PC-3 (cell line): Measurements from ENCODE around the gene SDCBP2. TPM values are rescaled to one million over a fixed set of nuclear protein-coding genes. Genes with fewer than 3 reads are reported as not detected.

Source experiments
- ATAC-seq: fragments of 200-7000 bp; cut with Tn5 transposase; 2 replicates; pipeline ENCODE4 v1.9.1; 2020; ENCODE audit warnings: mild to moderate bottlenecking, moderate library complexity
- BruUV-seq: library from RNA; stranded (reverse); fragments of 400-500 nt; replicated peaks from 2 replicates; lab custom pipeline; 2021; lab: Mats Ljungman, UMichigan
- CTCF ChIA-PET: fragments of 300-600 bp; sonication (Branson Sonifier 250); formaldehyde crosslinking; loops from one replicate; lab custom pipeline; 2022; ENCODE audit warnings: antibody characterized with exemption; lab: Charles Lee
- POLR2A ChIA-PET: fragments of 300-600 bp; sonication (Branson Sonifier 250); formaldehyde crosslinking; loops from one replicate; lab custom pipeline; 2022; ENCODE audit warnings: antibody characterized with exemption; ENCODE audit not compliant: unreplicated experiment; lab: Charles Lee
- DNase-seq: peaks from one replicate; pipeline ENCODE4 v3.0.0-alpha.2; 2015
- H2AFZ ChIP-seq: fragments of 300-600 bp; sonication (generic); 2 replicates; pipeline ENCODE4 v1.6.0; 2016; ENCODE audit warnings: antibody characterized with exemption, low read length
- H3F3A ChIP-seq: fragments of 300-600 bp; sonication (generic); one replicate; pipeline ENCODE4 v1.6.0; 2017; ENCODE audit warnings: antibody characterized with exemption, low read length, control low read depth, mild to moderate bottlenecking; ENCODE audit not compliant: unreplicated experiment
- H3K27ac ChIP-seq: fragments of 300-600 bp; sonication (generic); 2 replicates; pipeline ENCODE4 v1.5.1; 2016; ENCODE audit warnings: mild to moderate bottlenecking, low read length
- H3K27me3 ChIP-seq: fragments of 300-600 bp; sonication (generic); 2 replicates; pipeline ENCODE4 v1.6.1; 2016; ENCODE audit warnings: low read length, mixed read lengths
- H3K36me3 ChIP-seq: fragments of 300-600 bp; sonication (generic); 2 replicates; pipeline ENCODE4 v1.6.1; 2016; ENCODE audit warnings: low read depth, mixed run types, low read length, mixed read lengths
- H3K4me1 ChIP-seq: fragments of 300-600 bp; sonication (generic); 2 replicates; pipeline ENCODE4 v1.5.1; 2016; ENCODE audit warnings: low read length; ENCODE audit not compliant: insufficient read depth
- H3K4me2 ChIP-seq: fragments of 300-600 bp; sonication (generic); 2 replicates; pipeline ENCODE4 v1.6.0; 2016; ENCODE audit warnings: low read length
- H3K4me3 ChIP-seq: fragments of 300-600 bp; sonication (generic); 2 replicates; pipeline ENCODE4 v1.5.1; 2016; ENCODE audit warnings: mild to moderate bottlenecking, low read length, mixed read lengths
- H3K79me2 ChIP-seq: fragments of 300-600 bp; sonication (generic); 2 replicates; pipeline ENCODE4 v1.6.1; 2017; ENCODE audit warnings: low read length, mixed read lengths
- H3K9ac ChIP-seq: fragments of 300-600 bp; sonication (generic); 2 replicates; pipeline ENCODE4 v1.6.0; 2016; ENCODE audit warnings: mild to moderate bottlenecking, low read length
- H3K9me2 ChIP-seq: fragments of 300-600 bp; sonication (generic); replicated peaks from 2 replicates; pipeline ENCODE4 v1.6.1; 2016; ENCODE audit warnings: mixed run types, low read length, mixed read lengths
- H3K9me3 ChIP-seq: fragments of 300-600 bp; sonication (generic); 2 replicates; pipeline ENCODE4 v1.6.1; 2016; ENCODE audit warnings: low read length, mixed read lengths
- H4K20me1 ChIP-seq: fragments of 300-600 bp; sonication (generic); 2 replicates; pipeline ENCODE4 v1.6.1; 2016; ENCODE audit warnings: low read length, mixed read lengths
- EZH2 ChIP-seq: fragments of 300-600 bp; sonication (generic); IDR thresholded peaks from one replicate; pipeline ENCODE4 v1.6.1; 2017; ENCODE audit warnings: antibody characterized with exemption, mild to moderate bottlenecking, low read length; ENCODE audit not compliant: unreplicated experiment
- EZH2phosphoT487 ChIP-seq: fragments of 300-600 bp; sonication (generic); IDR thresholded peaks from 2 replicates; pipeline ENCODE4 v1.6.1; 2018; ENCODE audit warnings: mild to moderate bottlenecking, antibody characterized with exemption, low read length, borderline replicate concordance
- intact Hi-C: fragments of 100-400 bp; cut with micrococcal nuclease; formaldehyde crosslinking; loops from 2 replicates; pipeline ENCODE4 v1.9.0; 2023
- total RNA-seq: library from RNA; depleted of rRNA; stranded (reverse); fragments of >200 nt; gene quantifications from 2 replicates; pipeline ENCODE4 v1.2.3, GENCODE V29; 2014
- TF ChIP-seq, protein P1 (sequence below): fragments of 300-600 bp; sonication (generic); conservative IDR thresholded peaks from 2 replicates; pipeline ENCODE4 v1.5.1; 2017; ENCODE audit warnings: antibody characterized with exemption, low read depth, mild to moderate bottlenecking, low read length

SDCBP2 gene
- total RNA-seq, 1 experiment from 2014 or later = 14.4 TPM

DNA sequence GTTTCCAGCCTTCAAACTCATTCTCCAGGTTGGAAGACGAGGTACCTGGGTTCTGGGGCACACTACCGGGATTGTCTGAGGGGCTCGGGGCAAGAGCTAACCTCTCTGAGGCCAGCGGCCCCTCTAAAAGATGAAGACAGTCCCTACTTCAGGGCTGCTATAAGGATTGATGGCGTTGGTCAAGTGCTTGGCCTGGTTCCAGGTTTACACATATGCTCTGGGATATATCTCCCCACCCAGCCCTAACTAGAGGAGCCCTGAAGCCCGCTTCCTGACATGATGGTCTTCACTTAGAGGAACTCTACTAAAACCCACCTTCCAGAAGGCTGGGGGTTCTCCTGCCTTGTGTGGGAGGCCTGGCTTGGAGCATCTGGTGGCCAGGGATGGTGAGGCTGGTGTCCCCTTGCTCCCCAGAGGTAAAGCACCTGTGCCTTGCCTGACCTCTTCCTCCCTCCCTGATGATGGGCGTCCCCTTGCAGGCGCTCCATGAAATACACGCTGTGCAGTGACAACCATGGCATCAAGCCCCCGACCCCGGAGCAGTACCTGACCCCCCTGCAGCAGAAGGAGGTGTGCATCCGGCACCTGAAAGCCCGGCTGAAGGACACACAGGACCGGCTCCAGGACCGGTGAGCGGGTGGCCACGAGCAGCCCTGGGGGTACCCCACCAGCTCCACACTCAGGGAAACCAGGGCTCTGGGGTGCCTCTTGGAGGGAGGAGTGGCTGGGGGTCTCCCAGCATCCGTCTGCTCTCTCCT lies 28.7 kb downstream of the SDCBP2 start:
- H3K4me2 ChIP-seq = peak overlapping the region; percentile 21
- no peak overlapping the region for H3K4me3 ChIP-seq
- H3K9ac ChIP-seq = no peak overlapping the region
- intact Hi-C loops = no loop called here
- POLR2A ChIA-PET = no interaction called here
- no peak overlapping the region for H2AFZ ChIP-seq
- peaks cover 13% of the 10 kb centered on the region for H3K4me1 ChIP-seq
- DNase-seq = no peak
- no TSS peak for BruUV-seq
- H3K9me2 ChIP-seq = no peaks in the 10 kb centered on the region
- no peak for ATAC-seq
- H3K27ac ChIP-seq = 0 out of 2 replicates have a peak overlapping the region, but pooled peaks have one; percentile 5
- H3K79me2 ChIP-seq = no peaks in the 10 kb centered on the region
- H3K36me3 ChIP-seq = 0 out of 2 replicates have a peak, but pooled peaks cover 4% of the 10 kb centered on the region
- CTCF ChIA-PET = no interaction called here
- H3K9me3 ChIP-seq = no peaks in the 10 kb centered on the region
- no peak for TF ChIP-seq EZH2
- TF ChIP-seq EZH2phosphoT487 = no peak
- TF ChIP-seq, protein P1, sequence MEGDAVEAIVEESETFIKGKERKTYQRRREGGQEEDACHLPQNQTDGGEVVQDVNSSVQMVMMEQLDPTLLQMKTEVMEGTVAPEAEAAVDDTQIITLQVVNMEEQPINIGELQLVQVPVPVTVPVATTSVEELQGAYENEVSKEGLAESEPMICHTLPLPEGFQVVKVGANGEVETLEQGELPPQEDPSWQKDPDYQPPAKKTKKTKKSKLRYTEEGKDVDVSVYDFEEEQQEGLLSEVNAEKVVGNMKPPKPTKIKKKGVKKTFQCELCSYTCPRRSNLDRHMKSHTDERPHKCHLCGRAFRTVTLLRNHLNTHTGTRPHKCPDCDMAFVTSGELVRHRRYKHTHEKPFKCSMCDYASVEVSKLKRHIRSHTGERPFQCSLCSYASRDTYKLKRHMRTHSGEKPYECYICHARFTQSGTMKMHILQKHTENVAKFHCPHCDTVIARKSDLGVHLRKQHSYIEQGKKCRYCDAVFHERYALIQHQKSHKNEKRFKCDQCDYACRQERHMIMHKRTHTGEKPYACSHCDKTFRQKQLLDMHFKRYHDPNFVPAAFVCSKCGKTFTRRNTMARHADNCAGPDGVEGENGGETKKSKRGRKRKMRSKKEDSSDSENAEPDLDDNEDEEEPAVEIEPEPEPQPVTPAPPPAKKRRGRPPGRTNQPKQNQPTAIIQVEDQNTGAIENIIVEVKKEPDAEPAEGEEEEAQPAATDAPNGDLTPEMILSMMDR = no peak
- H3F3A ChIP-seq = no peaks in the 10 kb centered on the region
- no peaks in the 10 kb centered on the region for H3K27me3 ChIP-seq
- no peaks in the 10 kb centered on the region for H4K20me1 ChIP-seq

DNA sequence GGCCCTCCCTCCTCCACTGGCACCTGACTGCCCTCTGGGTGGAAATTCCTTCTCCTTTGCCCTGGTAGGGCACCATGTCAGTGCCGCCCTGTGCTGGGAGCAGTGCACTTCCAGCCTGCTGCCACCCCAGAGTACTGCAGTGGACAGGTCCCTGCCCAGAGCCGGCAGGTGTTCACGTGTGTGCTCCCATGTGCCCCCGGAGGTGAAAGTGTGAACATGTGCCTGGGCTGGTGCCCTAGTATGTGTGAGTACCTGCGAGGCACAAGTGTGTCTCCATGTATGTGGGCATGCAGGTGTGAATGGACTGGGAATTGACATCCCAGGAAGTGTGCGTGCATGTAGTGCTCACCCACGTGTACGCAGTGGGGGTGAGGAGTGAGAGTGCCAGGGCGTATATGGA lies 29.4 kb downstream of the SDCBP2 start:
- Histone ChIP-seq H3K27me3 (no peaks in the 10 kb centered on the region), H3K9me2 (no peaks in the 10 kb centered on the region), H4K20me1 (no peaks in the 10 kb centered on the region), H3K9ac (no peak overlapping the region), H3K27ac (no peak overlapping the region), H3K4me3 (no peak overlapping the region), H3K79me2 (no peaks in the 10 kb centered on the region), H3K9me3 (no peaks in the 10 kb centered on the region), H3F3A (no peaks in the 10 kb centered on the region), H3K4me1 (peaks cover 13% of the 10 kb centered on the region), H2AFZ (no peak overlapping the region), H3K36me3 (0 out of 2 replicates have a peak, but pooled peaks cover 4% of the 10 kb centered on the region), H3K4me2 (no peak overlapping the region)
- intact Hi-C loops = no loop called here
- TF ChIP-seq EZH2phosphoT487 (no peak), EZH2 (no peak)
- TF ChIP-seq, protein P1 = peak; percentile 53
- DNase-seq (peak; percentile 32), ATAC-seq (peak; percentile 57)
- BruUV-seq = no TSS peak
- ChIA-PET POLR2A (no interaction called here), CTCF (no interaction called here)

DNA sequence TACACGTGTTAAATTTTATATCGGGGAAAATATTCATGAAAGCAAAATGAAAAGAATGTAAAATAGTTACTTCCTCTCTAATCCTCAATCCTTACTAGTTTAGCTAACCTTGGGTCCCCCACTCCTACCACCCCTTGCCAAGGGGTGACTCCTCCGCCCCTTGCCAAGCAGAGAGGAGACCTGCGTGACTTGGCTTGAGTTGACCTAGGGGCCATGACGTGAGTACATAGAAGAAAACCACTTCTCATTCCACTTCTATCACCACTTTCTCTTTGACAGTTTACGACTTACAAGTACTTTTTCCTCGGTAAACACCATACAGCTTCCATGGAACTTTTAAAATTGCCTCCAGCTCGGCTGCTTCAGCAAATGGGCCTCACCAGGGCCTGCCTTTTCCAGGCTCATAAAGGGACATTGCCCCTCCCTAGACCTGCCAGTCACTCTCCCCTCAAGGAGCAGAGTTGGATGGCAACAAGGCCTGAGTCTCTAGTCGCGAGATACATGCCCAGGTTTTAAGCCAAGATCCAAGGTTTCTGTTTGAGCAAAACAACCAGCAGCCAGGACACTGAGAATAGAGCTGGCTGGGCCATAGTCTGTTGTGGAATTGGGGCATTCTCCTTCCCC lies 29.9 kb downstream of the SDCBP2 start:
- Histone ChIP-seq H3K9me3 (no peaks in the 10 kb centered on the region), H3K27me3 (no peaks in the 10 kb centered on the region), H3K27ac (no peak overlapping the region), H2AFZ (no peak overlapping the region), H3K36me3 (0 out of 2 replicates have a peak, but pooled peaks cover 4% of the 10 kb centered on the region), H4K20me1 (no peaks in the 10 kb centered on the region), H3K4me1 (peaks cover 13% of the 10 kb centered on the region), H3K79me2 (no peaks in the 10 kb centered on the region), H3K4me2 (no peak overlapping the region), H3K4me3 (no peak overlapping the region), H3F3A (no peaks in the 10 kb centered on the region), H3K9ac (no peak overlapping the region), H3K9me2 (no peaks in the 10 kb centered on the region)
- intact Hi-C loops = no loop called here
- no TSS peak for BruUV-seq
- ChIA-PET CTCF (no interaction called here), POLR2A (no interaction called here)
- TF ChIP-seq EZH2 = no peak
- TF ChIP-seq, protein P1 = no peak
- TF ChIP-seq EZH2phosphoT487 = no peak
- ATAC-seq (no peak), DNase-seq (no peak)
